HG03097 (cell line): ENCODE measurements around the gene RNASE2.
"Not testable (repeated sequence)": the region's sequence is repeated elsewhere in the genome, so short reads cannot be mapped to it uniquely, and the experiment has no call there.

Experiments
- ATAC-seq: cut with Tn5 transposase; IDR thresholded peaks from one replicate; pipeline ENCODE4 v1.9.1; 2021; ENCODE audit not compliant: unreplicated experiment, low FRiP score

RNASE2 gene

GRCh38 chr14:20980906-20981305, 25.6 kb downstream of the RNASE2 start:
- no peak for ATAC-seq

- ATAC-seq, result no peak
Measured at GRCh38 chr14:20982646-20983369, 27.5 kb downstream of the RNASE2 start.

GRCh38 chr14:20985650-20986049, 30.4 kb downstream of the RNASE2 start:
- not testable (repeated sequence) for ATAC-seq

GRCh38 chr14:20986811-20987210, 31.5 kb downstream of the RNASE2 start:
- no peak for ATAC-seq

GRCh38 chr14:20988717-20989470, 33.6 kb downstream of the RNASE2 start:
- ATAC-seq, result no peak

GRCh38 chr14:20989471-20989786, 34.1 kb downstream of the RNASE2 start:
- no peak for ATAC-seq

GRCh38 chr14:20989787-20990600, 34.7 kb downstream of the RNASE2 start, which contains the start of gene METTL17:
METTL17 (plus strand) TSS chr14:20989980; CDS start chr14:20990003, 23 bp downstream.
- peak; percentile 93 for ATAC-seq

GRCh38 chr14:20996521-20996920, 41.2 kb downstream of the RNASE2 start:
- ATAC-seq, result no peak

GRCh38 chr14:20997115-20997514, 41.8 kb downstream of the RNASE2 start:
- ATAC-seq, result no peak

- no peak for ATAC-seq
Measured at GRCh38 chr14:20997564-20997963, 42.3 kb downstream of the RNASE2 start.

- no peak for ATAC-seq
Measured at GRCh38 chr14:20998139-20998538, 42.9 kb downstream of the RNASE2 start.

GRCh38 chr14:20998674-20999366, 43.5 kb downstream of the RNASE2 start, which contains the start of gene SLC39A2:
SLC39A2 (plus strand) TSS chr14:20999293; CDS start chr14:20999447, 154 bp downstream.
- no peak for ATAC-seq

GRCh38 chr14:20999591-20999990, 44.3 kb downstream of the RNASE2 start:
- no peak for ATAC-seq

GRCh38 chr14:21001218-21001617, 45.9 kb downstream of the RNASE2 start:
- no peak for ATAC-seq

- ATAC-seq, result no peak
Measured at GRCh38 chr14:21003788-21004346, 48.6 kb downstream of the RNASE2 start.
